HL-60 (cell line): ENCODE data around the gene FMN1.

Source experiments
- DNase-seq, 2 experiments: peaks; one replicate each; pipeline ENCODE4 v3.0.0-alpha.2; 2010 to 2020; ENCODE audit warnings: low read depth in 1 of 2, low spot score in 1 of 2
- H3K27ac ChIP-seq: fragments of 250-450 bp; sonication (Bioruptor Pico); replicated peaks from 2 replicates; pipeline ENCODE4 v1.5.1; 2020; ENCODE audit warnings: mild to moderate bottlenecking, moderate library complexity
- H3K27me3 ChIP-seq: fragments of 250-450 bp; sonication (Bioruptor Pico); 2 replicates; pipeline ENCODE4 v1.5.1; 2021; ENCODE audit warnings: mild to moderate bottlenecking, moderate library complexity; ENCODE audit not compliant: insufficient read depth, poor library complexity, severe bottlenecking
- H3K4me3 ChIP-seq: replicated peaks from 2 replicates; pipeline ENCODE4 v1.5.1; 2011; ENCODE audit warnings: mild to moderate bottlenecking, control low read depth, low read length; ENCODE audit not compliant: insufficient read depth
- CTCF ChIP-seq: IDR thresholded peaks from one replicate; pipeline ENCODE4 v1.5.1; 2011; ENCODE audit warnings: low read length, control low read depth, inconsistent platforms; ENCODE audit not compliant: insufficient read depth
- GABPA ChIP-seq: IDR thresholded peaks from 2 replicates; pipeline ENCODE4 v1.6.1; 2012; ENCODE audit warnings: low read depth
- POLR2AphosphoS5 ChIP-seq: IDR thresholded peaks from 2 replicates; pipeline ENCODE4 v1.6.1; 2012; ENCODE audit warnings: low read depth
- REST ChIP-seq: IDR thresholded peaks from 2 replicates; pipeline ENCODE4 v1.6.1; 2012; ENCODE audit warnings: low read depth; ENCODE audit not compliant: insufficient replicate concordance
- SPI1 ChIP-seq: IDR thresholded peaks from 2 replicates; pipeline ENCODE4 v1.6.1; 2012; ENCODE audit warnings: low read depth, mild to moderate bottlenecking, borderline replicate concordance
- long read RNA-seq: library from polyadenylated mRNA; unstranded; transcript quantifications from one replicate; pipeline ENCODE4 v2.0.0, GENCODE V29; 2020

FMN1 gene
- long read RNA-seq, result 0 reads

GRCh38 chr15:33194704-33195670, at the start of gene FMN1:
TSS of gene FMN1 (minus strand) at chr15:33194714. CDS start at chr15:33154914, 39,800 bp downstream.
- peak within 1 kb of the TSS; percentile 56 for H3K4me3 ChIP-seq
- H3K27ac ChIP-seq, result no peak within 1 kb of the TSS
- TF ChIP-seq POLR2AphosphoS5 (no peak), GABPA (no peak), CTCF (no peak), REST (no peak), SPI1 (no peak)
- peak in 1 of 2 experiments; percentile 81 for DNase-seq
- peaks cover 23% of the 10 kb centered on the region for H3K27me3 ChIP-seq

GRCh38 chr15:33243869-33244268, 49.4 kb upstream of the FMN1 start:
- DNase-seq, result no peak
- Histone ChIP-seq H3K4me3 (no peak overlapping the region), H3K27me3 (no peaks in the 10 kb centered on the region), H3K27ac (no peak overlapping the region)
- TF ChIP-seq CTCF, result no peak

GRCh38 chr15:33243393-33243792, 48.9 kb upstream of the FMN1 start:
- TF ChIP-seq SPI1 (no peak), REST (no peak), POLR2AphosphoS5 (no peak), GABPA (no peak), CTCF (no peak)
- Histone ChIP-seq H3K4me3 (no peak overlapping the region), H3K27me3 (no peaks in the 10 kb centered on the region), H3K27ac (no peak overlapping the region)
- DNase-seq, result no peak
